Ovary (tissue), 3 donors: ENCODE results near the gene GPR17.

Experiments used
- CTCF ChIP-seq, 3 donors: fragments of 450-650 bp in 2 of 3; fragments of 200-600 bp in 1 of 3; IDR thresholded peaks; one replicate each; pipeline versions ENCODE4 v1.5.1 to v1.8.0; 2016 to 2022; ENCODE audit warnings: antibody characterized with exemption in 3 of 3, mild to moderate bottlenecking in 1 of 3
- POLR2A ChIP-seq: fragments of 450-650 bp; IDR thresholded peaks from one replicate; pipeline ENCODE4 v1.6.1; 2017; ENCODE audit warnings: antibody characterized with exemption, mild to moderate bottlenecking, moderate library complexity
- donor health status: DM: no; HTN: no; CAD: no.

GRCh38 chr2:127599211-127599610, 46.7 kb upstream of the GPR17 start:
- TF ChIP-seq CTCF (IDR thresholded peaks at IDR 0.05), result no peak
- TF ChIP-seq POLR2A, result no peak
